K562 (cell line): ENCODE data around the gene KLHL20. TPM values are rescaled to one million over a fixed set of nuclear protein-coding genes. Genes with fewer than 3 reads are reported as not detected.

Experiments
- C11orf30 ChIP-seq: fragments of 450-650 bp; IDR thresholded peaks from 2 replicates; pipeline ENCODE4 v1.6.1; 2016; ENCODE audit warnings: low read depth, mild to moderate bottlenecking
- FUS ChIP-seq: fragments of 200-400 bp; formaldehyde crosslinking; optimal IDR thresholded peaks from 2 replicates; pipeline ENCODE3; 2017; ENCODE audit warnings: low read depth, low read length
- KAT7 ChIP-seq: sonication (generic); formaldehyde crosslinking; IDR thresholded peaks from 2 replicates; pipeline ENCODE4 v1.8.0; 2022; ENCODE audit warnings: missing genetic modification reagents, mild to moderate bottlenecking, borderline replicate concordance
- NEUROD1 ChIP-seq: fragments of 150-350 bp; IDR thresholded peaks from 2 replicates; pipeline ENCODE4 v1.6.1; 2014; ENCODE audit warnings: borderline replicate concordance, low read length, low read depth; ENCODE audit not compliant: partially characterized antibody
- NR1H2 ChIP-seq: sonication (generic); formaldehyde crosslinking; IDR thresholded peaks from 2 replicates; pipeline ENCODE4 v1.4.0; 2020; ENCODE audit warnings: mild to moderate bottlenecking, missing genetic modification reagents
- POLR2B ChIP-seq: fragments of 450-650 bp; IDR thresholded peaks from 2 replicates; pipeline ENCODE4 v1.6.1; 2018; ENCODE audit warnings: low read depth; ENCODE audit not compliant: partially characterized antibody
- TAL1 ChIP-seq: fragments of 450-650 bp; IDR thresholded peaks from 2 replicates; pipeline ENCODE4 v1.6.1; 2016; ENCODE audit warnings: mild to moderate bottlenecking
- TCF7L2 ChIP-seq: fragments of 150-350 bp; IDR thresholded peaks from 2 replicates; pipeline ENCODE4 v1.6.1; 2016; ENCODE audit warnings: low read depth, mild to moderate bottlenecking, low read length, moderate library complexity
- TCFL5 ChIP-seq: fragments of 250-450 bp; sonication (Bioruptor Pico); conservative IDR thresholded peaks from 2 replicates; pipeline ENCODE4 v1.6.1; 2021; ENCODE audit warnings: mild to moderate bottlenecking, moderate library complexity, matching md5 sums
- ZC3H8 ChIP-seq: fragments of 450-650 bp; IDR thresholded peaks from 2 replicates; pipeline ENCODE4 v1.6.1; 2017
- polyA plus RNA-seq, 8 experiments: library from polyadenylated mRNA; depleted of rRNA in 4 of 8; stranded (reverse) in 5 of 8; unstranded in 3 of 8; fragments of >200 nt; fragmentation: Nextera tagmentation in 2 of 8; fragmentation: Illumina TruSeq in 1 of 8; extraction: Ambion mirVana in 2 of 8; extraction: Trizol in 1 of 8; gene quantifications; 2 replicates each; pipeline versions ENCODE4 v1.2.1 to v1.2.3, GENCODE V29; 2011 to 2014; ENCODE audit warnings: inconsistent platforms in 1 of 8, missing spikeins in 1 of 8
- total RNA-seq, 7 experiments: library from RNA; depleted of rRNA in 6 of 7; stranded (reverse); fragments of >200 nt in 6 of 7; fragmentation: Illumina TruSeq in 2 of 7; extraction: Trizol in 2 of 7; gene quantifications; 2 replicates each; pipeline versions ENCODE4 v1.2.1 to v1.2.3, GENCODE V29; 2011 to 2021; ENCODE audit warnings: low replicate concordance in 1 of 7
- TF ChIP-seq, protein P1 (sequence below): sonication (generic); formaldehyde crosslinking; IDR thresholded peaks from 2 replicates; pipeline ENCODE4 v1.8.0; 2022; ENCODE audit warnings: mild to moderate bottlenecking, missing genetic modification reagents
- TF ChIP-seq, protein P2 (sequence below): fragments of 450-650 bp; IDR thresholded peaks from 2 replicates; pipeline ENCODE4 v1.6.1; 2017; ENCODE audit warnings: antibody characterized with exemption
- TF ChIP-seq, protein P3 (sequence below), 2 experiments: fragments of 450-650 bp in 1 of 2; sonication (generic) in 1 of 2; formaldehyde crosslinking in 1 of 2; IDR thresholded peaks; 2 replicates each; pipeline versions ENCODE4 v1.7.1 to v1.9.0; 2016 to 2022; ENCODE audit warnings: inconsistent platforms in 1 of 2, mild to moderate bottlenecking in 1 of 2, missing genetic modification reagents in 1 of 2

The KLHL20 gene
- total and polyA plus RNA-seq, 9 of the 15 experiments (the other 6 are each of a cell fraction or from before 2014, with no cell fraction given) = 8.9 to 23.2 (median 16.8) TPM

DNA sequence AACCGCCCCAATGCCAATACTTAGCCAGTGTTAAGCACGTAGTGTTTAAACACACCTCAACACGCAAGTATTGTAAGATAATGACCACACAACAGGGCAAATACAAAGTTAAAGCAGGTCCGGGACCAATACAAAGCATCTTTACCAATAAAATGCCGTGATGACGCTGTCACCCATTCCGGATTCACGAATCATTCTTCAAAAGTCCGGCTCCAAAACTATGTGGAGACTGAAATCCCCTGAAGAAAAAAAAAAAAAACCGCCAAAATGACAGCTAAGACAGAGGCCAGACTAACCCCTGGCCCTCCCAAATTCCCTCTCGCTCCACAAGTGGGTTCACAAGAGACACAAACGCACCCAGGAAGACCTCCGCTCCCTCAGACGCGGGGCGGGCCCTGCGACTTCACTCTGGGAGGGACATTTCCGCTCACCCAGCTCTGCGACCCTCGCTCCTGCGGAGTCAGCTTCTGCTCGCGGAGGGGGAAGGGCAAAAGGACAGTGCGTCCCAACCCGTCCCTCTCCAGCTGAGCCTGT lies 109.1 kb downstream of the KLHL20 start (continued):
- TF ChIP-seq, protein P1, sequence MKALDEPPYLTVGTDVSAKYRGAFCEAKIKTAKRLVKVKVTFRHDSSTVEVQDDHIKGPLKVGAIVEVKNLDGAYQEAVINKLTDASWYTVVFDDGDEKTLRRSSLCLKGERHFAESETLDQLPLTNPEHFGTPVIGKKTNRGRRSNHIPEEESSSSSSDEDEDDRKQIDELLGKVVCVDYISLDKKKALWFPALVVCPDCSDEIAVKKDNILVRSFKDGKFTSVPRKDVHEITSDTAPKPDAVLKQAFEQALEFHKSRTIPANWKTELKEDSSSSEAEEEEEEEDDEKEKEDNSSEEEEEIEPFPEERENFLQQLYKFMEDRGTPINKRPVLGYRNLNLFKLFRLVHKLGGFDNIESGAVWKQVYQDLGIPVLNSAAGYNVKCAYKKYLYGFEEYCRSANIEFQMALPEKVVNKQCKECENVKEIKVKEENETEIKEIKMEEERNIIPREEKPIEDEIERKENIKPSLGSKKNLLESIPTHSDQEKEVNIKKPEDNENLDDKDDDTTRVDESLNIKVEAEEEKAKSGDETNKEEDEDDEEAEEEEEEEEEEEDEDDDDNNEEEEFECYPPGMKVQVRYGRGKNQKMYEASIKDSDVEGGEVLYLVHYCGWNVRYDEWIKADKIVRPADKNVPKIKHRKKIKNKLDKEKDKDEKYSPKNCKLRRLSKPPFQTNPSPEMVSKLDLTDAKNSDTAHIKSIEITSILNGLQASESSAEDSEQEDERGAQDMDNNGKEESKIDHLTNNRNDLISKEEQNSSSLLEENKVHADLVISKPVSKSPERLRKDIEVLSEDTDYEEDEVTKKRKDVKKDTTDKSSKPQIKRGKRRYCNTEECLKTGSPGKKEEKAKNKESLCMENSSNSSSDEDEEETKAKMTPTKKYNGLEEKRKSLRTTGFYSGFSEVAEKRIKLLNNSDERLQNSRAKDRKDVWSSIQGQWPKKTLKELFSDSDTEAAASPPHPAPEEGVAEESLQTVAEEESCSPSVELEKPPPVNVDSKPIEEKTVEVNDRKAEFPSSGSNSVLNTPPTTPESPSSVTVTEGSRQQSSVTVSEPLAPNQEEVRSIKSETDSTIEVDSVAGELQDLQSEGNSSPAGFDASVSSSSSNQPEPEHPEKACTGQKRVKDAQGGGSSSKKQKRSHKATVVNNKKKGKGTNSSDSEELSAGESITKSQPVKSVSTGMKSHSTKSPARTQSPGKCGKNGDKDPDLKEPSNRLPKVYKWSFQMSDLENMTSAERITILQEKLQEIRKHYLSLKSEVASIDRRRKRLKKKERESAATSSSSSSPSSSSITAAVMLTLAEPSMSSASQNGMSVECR = no peak
- TF ChIP-seq ZC3H8 = no peak
- TF ChIP-seq NR1H2 (CRISPR knock-in tag) = 0 out of 2 replicates have a peak, but pooled peaks have one; percentile 15
- TF ChIP-seq, protein P2, sequence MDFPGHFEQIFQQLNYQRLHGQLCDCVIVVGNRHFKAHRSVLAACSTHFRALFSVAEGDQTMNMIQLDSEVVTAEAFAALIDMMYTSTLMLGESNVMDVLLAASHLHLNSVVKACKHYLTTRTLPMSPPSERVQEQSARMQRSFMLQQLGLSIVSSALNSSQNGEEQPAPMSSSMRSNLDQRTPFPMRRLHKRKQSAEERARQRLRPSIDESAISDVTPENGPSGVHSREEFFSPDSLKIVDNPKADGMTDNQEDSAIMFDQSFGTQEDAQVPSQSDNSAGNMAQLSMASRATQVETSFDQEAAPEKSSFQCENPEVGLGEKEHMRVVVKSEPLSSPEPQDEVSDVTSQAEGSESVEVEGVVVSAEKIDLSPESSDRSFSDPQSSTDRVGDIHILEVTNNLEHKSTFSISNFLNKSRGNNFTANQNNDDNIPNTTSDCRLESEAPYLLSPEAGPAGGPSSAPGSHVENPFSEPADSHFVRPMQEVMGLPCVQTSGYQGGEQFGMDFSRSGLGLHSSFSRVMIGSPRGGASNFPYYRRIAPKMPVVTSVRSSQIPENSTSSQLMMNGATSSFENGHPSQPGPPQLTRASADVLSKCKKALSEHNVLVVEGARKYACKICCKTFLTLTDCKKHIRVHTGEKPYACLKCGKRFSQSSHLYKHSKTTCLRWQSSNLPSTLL = no peak
- TF ChIP-seq FUS = no peak
- TF ChIP-seq TCFL5 = no peak
- no peak for TF ChIP-seq TAL1
- TF ChIP-seq POLR2B = no peak
- no peak for TF ChIP-seq TCF7L2
- TF ChIP-seq NEUROD1 = no peak
- TF ChIP-seq C11orf30 = no peak
- TF ChIP-seq, protein P3, sequence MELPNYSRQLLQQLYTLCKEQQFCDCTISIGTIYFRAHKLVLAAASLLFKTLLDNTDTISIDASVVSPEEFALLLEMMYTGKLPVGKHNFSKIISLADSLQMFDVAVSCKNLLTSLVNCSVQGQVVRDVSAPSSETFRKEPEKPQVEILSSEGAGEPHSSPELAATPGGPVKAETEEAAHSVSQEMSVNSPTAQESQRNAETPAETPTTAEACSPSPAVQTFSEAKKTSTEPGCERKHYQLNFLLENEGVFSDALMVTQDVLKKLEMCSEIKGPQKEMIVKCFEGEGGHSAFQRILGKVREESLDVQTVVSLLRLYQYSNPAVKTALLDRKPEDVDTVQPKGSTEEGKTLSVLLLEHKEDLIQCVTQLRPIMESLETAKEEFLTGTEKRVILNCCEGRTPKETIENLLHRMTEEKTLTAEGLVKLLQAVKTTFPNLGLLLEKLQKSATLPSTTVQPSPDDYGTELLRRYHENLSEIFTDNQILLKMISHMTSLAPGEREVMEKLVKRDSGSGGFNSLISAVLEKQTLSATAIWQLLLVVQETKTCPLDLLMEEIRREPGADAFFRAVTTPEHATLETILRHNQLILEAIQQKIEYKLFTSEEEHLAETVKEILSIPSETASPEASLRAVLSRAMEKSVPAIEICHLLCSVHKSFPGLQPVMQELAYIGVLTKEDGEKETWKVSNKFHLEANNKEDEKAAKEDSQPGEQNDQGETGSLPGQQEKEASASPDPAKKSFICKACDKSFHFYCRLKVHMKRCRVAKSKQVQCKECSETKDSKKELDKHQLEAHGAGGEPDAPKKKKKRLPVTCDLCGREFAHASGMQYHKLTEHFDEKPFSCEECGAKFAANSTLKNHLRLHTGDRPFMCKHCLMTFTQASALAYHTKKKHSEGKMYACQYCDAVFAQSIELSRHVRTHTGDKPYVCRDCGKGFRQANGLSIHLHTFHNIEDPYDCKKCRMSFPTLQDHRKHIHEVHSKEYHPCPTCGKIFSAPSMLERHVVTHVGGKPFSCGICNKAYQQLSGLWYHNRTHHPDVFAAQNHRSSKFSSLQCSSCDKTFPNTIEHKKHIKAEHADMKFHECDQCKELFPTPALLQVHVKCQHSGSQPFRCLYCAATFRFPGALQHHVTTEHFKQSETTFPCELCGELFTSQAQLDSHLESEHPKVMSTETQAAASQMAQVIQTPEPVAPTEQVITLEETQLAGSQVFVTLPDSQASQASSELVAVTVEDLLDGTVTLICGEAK (IDR thresholded peaks at IDR 0.05) = no peak
- TF ChIP-seq, protein P3 (CRISPR knock-in tag; IDR thresholded peaks at IDR 0.05) = no peak
- no peak; the same call in 1 of the 2 replicates for TF ChIP-seq KAT7 (CRISPR knock-in tag)
